ENCODE measurements around the gene SYVN1. TPM values are rescaled to one million over a fixed set of nuclear protein-coding genes. Genes with fewer than 3 reads are reported as not detected.
A peak's percentile ranks its signal among the peaks of the same experiment; 100 is the strongest.

Gene SYVN1
- total RNA-seq, 4 donors from 2014 or later: 19.0 to 38.7 (median 26.0) TPM

GRCh38 chr11:65083834-65084597 lies 50.3 kb downstream of the SYVN1 start, which contains the start of the genes CDCA5 and ZFPL1:
CDCA5 (minus strand) TSS chr11:65084040; CDS start chr11:65083978, 62 bp downstream.
ZFPL1 (plus strand) TSS chr11:65084222; CDS start chr11:65084699, 477 bp downstream.
- 0% methylated on average over 5 to 23 of the region's 79 CpGs for WGBS, 2 donors (ENCODE audit: low coverage in 1 of 2)
- Histone ChIP-seq H3K4me3 (peak within 1 kb of the TSS; percentile 68 to 81), H3K4me1 (peaks cover 0 to 24% (median 14%) of the 10 kb centered on the region in 3 donors), H3K36me3 (peaks cover 0 to 41% of the 10 kb centered on the region in 2 donors), H3K27me3 (no peaks in the 10 kb centered on the region), H3K27ac (peak within 1 kb of the TSS; percentile 67 to 97 (median 93)), H3K9me3 (no peaks in the 10 kb centered on the region)
- TF ChIP-seq CTCF (IDR thresholded peaks at IDR 0.05) (peak in 1 of 4 experiments; percentile 13), POLR2A (IDR thresholded peaks at IDR 0.05) (peak; percentile 52 to 60), POLR2AphosphoS5 (IDR thresholded peaks at IDR 0.05) (peak; percentile 92), EP300 (IDR thresholded peaks at IDR 0.05) (no peak)
- peak; percentile 98 for ATAC-seq

- WGBS, 2 donors (ENCODE audit: low coverage in 1 of 2): 2 to 10% methylated on average over 2 to 6 of the region's 13 CpGs
- TF ChIP-seq POLR2A (IDR thresholded peaks at IDR 0.05) (no peak), CTCF (IDR thresholded peaks at IDR 0.05) (no peak), EP300 (IDR thresholded peaks at IDR 0.05) (no peak), POLR2AphosphoS5 (IDR thresholded peaks at IDR 0.05) (no peak)
- peaks cover 0 to 24% (median 14%) of the 10 kb centered on the region in 3 donors for H3K4me1 ChIP-seq
- H3K9me3 ChIP-seq: no peaks in the 10 kb centered on the region
- peak overlapping the region in 3 of 4 donors; percentile 92 to 97 (median 94) for H3K27ac ChIP-seq
- H3K36me3 ChIP-seq: peaks cover 0 to 33% of the 10 kb centered on the region in 2 donors
- H3K27me3 ChIP-seq: no peaks in the 10 kb centered on the region
- H3K4me3 ChIP-seq: peak overlapping the region; percentile 68 to 81
- no peak for ATAC-seq
Observed at GRCh38 chr11:65083134-65083833, 51.0 kb downstream of the SYVN1 start.

GRCh38 chr11:65078786-65079342 lies 55.5 kb downstream of the SYVN1 start:
- no peak for ATAC-seq
- Histone ChIP-seq H3K9me3 (no peaks in the 10 kb centered on the region), H3K27ac (no peak overlapping the region), H3K4me1 (peaks cover 0 to 7% (median 5%) of the 10 kb centered on the region in 3 donors), H3K36me3 (no peaks in the 10 kb centered on the region), H3K4me3 (no peak overlapping the region), H3K27me3 (no peaks in the 10 kb centered on the region)
- WGBS, 2 donors (ENCODE audit: low coverage in 1 of 2): 40 to 100% methylated on average over 1 to 3 of the region's 9 CpGs
- no peak for TF ChIP-seq CTCF (IDR thresholded peaks at IDR 0.05)
- no peak for TF ChIP-seq POLR2AphosphoS5 (IDR thresholded peaks at IDR 0.05)
- no peak for TF ChIP-seq POLR2A (IDR thresholded peaks at IDR 0.05)
- TF ChIP-seq EP300 (IDR thresholded peaks at IDR 0.05): no peak

- 53 to 80% methylated on average over 1 to 3 of the region's 3 CpGs for WGBS, 2 donors (ENCODE audit: low coverage in 1 of 2)
- Histone ChIP-seq H3K4me1 (peaks cover 0 to under 1% (median 0%) of the 10 kb centered on the region in 3 donors), H3K4me3 (no peak overlapping the region), H3K9me3 (no peaks in the 10 kb centered on the region), H3K27ac (no peak overlapping the region), H3K27me3 (no peaks in the 10 kb centered on the region), H3K36me3 (no peaks in the 10 kb centered on the region)
- no peak for ATAC-seq
- no peak for TF ChIP-seq EP300 (IDR thresholded peaks at IDR 0.05)
- TF ChIP-seq CTCF (IDR thresholded peaks at IDR 0.05): peak in 3 of 4 experiments; percentile 33 to 56 (median 56)
Observed at GRCh38 chr11:65078151-65078550, 56.2 kb downstream of the SYVN1 start.
